Fibroblast of lung (primary cell): Measurements from ENCODE around the gene RUNX2. TPM values are rescaled to one million over a fixed set of nuclear protein-coding genes. Genes with fewer than 3 reads are reported as not detected.

Experiments
- DNase-seq, 2 donors: peaks; one replicate each; pipeline versions ENCODE4 v3.0.0 to v3.0.0-alpha.2; 2010; ENCODE audit warnings: low read depth in 2 of 2
- H2AFZ ChIP-seq: 2 replicates; pipeline ENCODE4 v1.5.1; 2012; ENCODE audit warnings: low read length, control low read depth, inconsistent platforms
- H3K27ac ChIP-seq: 2 replicates; pipeline ENCODE4 v1.5.1; 2011; ENCODE audit warnings: low read length, control low read depth; ENCODE audit not compliant: insufficient read depth
- H3K27me3 ChIP-seq: 2 replicates; pipeline ENCODE4 v1.5.1; 2011; ENCODE audit warnings: mild to moderate bottlenecking, low read length; ENCODE audit not compliant: control insufficient read depth, insufficient read depth
- H3K36me3 ChIP-seq: 2 replicates; pipeline ENCODE4 v1.5.1; 2011; ENCODE audit warnings: low read length; ENCODE audit not compliant: control insufficient read depth, insufficient read depth
- H3K4me1 ChIP-seq: 2 replicates; pipeline ENCODE4 v1.5.1; 2011; ENCODE audit warnings: low read length; ENCODE audit not compliant: control insufficient read depth, insufficient read depth; ENCODE audit errors: extremely low read depth
- H3K4me2 ChIP-seq: 2 replicates; pipeline ENCODE4 v1.5.1; 2011; ENCODE audit warnings: low read length, control low read depth; ENCODE audit not compliant: insufficient read depth; ENCODE audit errors: extremely low read depth
- H3K4me3 ChIP-seq, 4 experiments: fragments of 200-600 bp in 1 of 4; sonication (generic) in 1 of 4; replicated peaks in 1 of 4; 2 replicates each; pipeline ENCODE4 v1.5.1; 2011 to 2016; ENCODE audit warnings: low read length in 4 of 4, low read depth in 3 of 4, mild to moderate bottlenecking in 3 of 4, control low read depth in 2 of 4, inconsistent platforms in 1 of 4, mixed read lengths in 1 of 4; ENCODE audit not compliant: insufficient read depth in 1 of 4; ENCODE audit errors: control extremely low read depth in 1 of 4
- H3K79me2 ChIP-seq: 2 replicates; pipeline ENCODE4 v1.5.1; 2012; ENCODE audit warnings: mild to moderate bottlenecking, low read length, inconsistent platforms; ENCODE audit not compliant: control insufficient read depth, insufficient read depth
- H3K9ac ChIP-seq: 2 replicates; pipeline ENCODE4 v1.5.1; 2011; ENCODE audit warnings: mild to moderate bottlenecking, low read length, control low read depth; ENCODE audit not compliant: insufficient read depth
- H3K9me3 ChIP-seq: 2 replicates; pipeline ENCODE4 v1.5.1; 2012; ENCODE audit warnings: low read depth, low read length; ENCODE audit not compliant: control insufficient read depth, insufficient read depth
- H4K20me1 ChIP-seq: 2 replicates; pipeline ENCODE4 v1.5.1; 2011; ENCODE audit warnings: low read length; ENCODE audit not compliant: control insufficient read depth, insufficient read depth; ENCODE audit errors: extremely low read depth
- CTCF ChIP-seq, 2 donors: IDR thresholded peaks in 1 of 2; conservative IDR thresholded peaks in 1 of 2; 1 replicate in 1 of 2; 2 replicates in 1 of 2; pipeline ENCODE4 v1.5.1; 2011 to 2012; ENCODE audit warnings: low read length in 2 of 2, control low read depth in 1 of 2, inconsistent platforms in 1 of 2, low read depth in 1 of 2, mild to moderate bottlenecking in 1 of 2
- EZH2 ChIP-seq: IDR thresholded peaks from 2 replicates; pipeline ENCODE4 v1.5.1; 2012; ENCODE audit warnings: low read length, control low read depth, mild to moderate bottlenecking; ENCODE audit errors: missing control alignments
- polyA plus RNA-seq, 2 donors: library from polyadenylated mRNA; depleted of rRNA in 1 of 2; stranded (reverse) in 1 of 2; unstranded in 1 of 2; fragments of >200 nt; gene quantifications; 2 replicates each; pipeline ENCODE4 v1.2.1, GENCODE V29; 2011 to 2012; ENCODE audit warnings: missing spikeins in 1 of 2
- total RNA-seq: library from RNA; depleted of rRNA; stranded (reverse); fragments of >200 nt; gene quantifications from 2 replicates; pipeline ENCODE4 v1.2.1, GENCODE V29; 2014

Gene RUNX2
- total and polyA plus RNA-seq, 2 donors (not counting 1 experiment from before 2014, with no cell fraction given), result 2.5 to 4.5 TPM

GRCh38 chr6:45566882-45567281, 238.8 kb downstream of the RUNX2 start:
- Histone ChIP-seq H3K79me2 (no peaks in the 10 kb centered on the region), H3K4me2 (no peak overlapping the region), H3K4me3 (no peak overlapping the region), H3K36me3 (no peaks in the 10 kb centered on the region), H3K9me3 (no peaks in the 10 kb centered on the region), H2AFZ (no peak overlapping the region), H3K4me1 (no peaks in the 10 kb centered on the region), H3K27me3 (no peaks in the 10 kb centered on the region), H4K20me1 (no peaks in the 10 kb centered on the region), H3K27ac (no peak overlapping the region), H3K9ac (no peak overlapping the region)
- DNase-seq, result peak in 1 of 2 donors; percentile 90
- TF ChIP-seq CTCF (conservative IDR thresholded peaks at IDR 0.05 in 1 of 2, IDR thresholded peaks at IDR 0.05 in 1 of 2; ENCODE audit: low read depth in 1 of 2, low read length in 2 of 2) (no peak), EZH2 (no peak)

- Histone ChIP-seq H4K20me1 (no peaks in the 10 kb centered on the region), H3K36me3 (no peaks in the 10 kb centered on the region), H3K79me2 (no peaks in the 10 kb centered on the region), H3K4me1 (no peaks in the 10 kb centered on the region), H3K27ac (no peak overlapping the region), H3K9me3 (no peaks in the 10 kb centered on the region), H3K4me2 (no peak overlapping the region), H3K4me3 (no peak overlapping the region), H3K27me3 (no peaks in the 10 kb centered on the region), H2AFZ (no peak overlapping the region), H3K9ac (no peak overlapping the region)
- no peak for TF ChIP-seq EZH2
- no peak for TF ChIP-seq CTCF (conservative IDR thresholded peaks at IDR 0.05 in 1 of 2, IDR thresholded peaks at IDR 0.05 in 1 of 2; ENCODE audit: low read depth in 1 of 2, low read length in 2 of 2)
- no peak for DNase-seq
These were observed 239.7 kb downstream of the RUNX2 start for GRCh38 chr6:45567879-45568278.

- Histone ChIP-seq H3K9ac (no peak overlapping the region), H3K27me3 (no peaks in the 10 kb centered on the region), H3K4me3 (no peak overlapping the region), H3K9me3 (no peaks in the 10 kb centered on the region), H2AFZ (no peak overlapping the region), H3K79me2 (no peaks in the 10 kb centered on the region), H4K20me1 (no peaks in the 10 kb centered on the region), H3K4me1 (no peaks in the 10 kb centered on the region), H3K27ac (no peak overlapping the region), H3K36me3 (no peaks in the 10 kb centered on the region), H3K4me2 (no peak overlapping the region)
- no peak for DNase-seq
- TF ChIP-seq EZH2 (no peak), CTCF (conservative IDR thresholded peaks at IDR 0.05 in 1 of 2, IDR thresholded peaks at IDR 0.05 in 1 of 2; ENCODE audit: low read depth in 1 of 2, low read length in 2 of 2) (no peak)
These were observed 240.5 kb downstream of the RUNX2 start for GRCh38 chr6:45568626-45569025.
